Adrenal gland (tissue), 12 donors: ENCODE measurements around the gene EIF4A3. TPM values are rescaled to one million over a fixed set of nuclear protein-coding genes. Genes with fewer than 3 reads are reported as not detected.

ENCODE experiments used
- DNase-seq, 7 donors: peaks; one replicate each; pipeline ENCODE4 v3.0.0-alpha.2; 2019 to 2020
- H3K27ac ChIP-seq, 5 donors: fragments of 200-600 bp; sonication (generic) in 4 of 5; 1 replicate in 3 of 5; 2 replicates in 2 of 5; pipeline versions ENCODE4 v1.5.1 to v1.8.0; 2016 to 2020; ENCODE audit warnings: mild to moderate bottlenecking in 1 of 5
- H3K27me3 ChIP-seq: fragments of 200-600 bp; 2 replicates; pipeline ENCODE4 v1.8.0; 2021
- H3K36me3 ChIP-seq, 2 donors: fragments of 200-600 bp; replicated peaks in 1 of 2; 1 replicate in 1 of 2; 2 replicates in 1 of 2; pipeline versions ENCODE4 v1.5.1 to v1.8.0; 2018 to 2022
- H3K4me1 ChIP-seq, 2 donors: fragments of 200-600 bp; replicated peaks in 1 of 2; 1 replicate in 1 of 2; 2 replicates in 1 of 2; pipeline versions ENCODE4 v1.5.1 to v1.8.0; 2018 to 2021
- H3K4me3 ChIP-seq, 4 donors: fragments of 200-600 bp; sonication (generic) in 3 of 4; one replicate each; pipeline ENCODE4 v1.5.1; 2016 to 2018
- H3K9me3 ChIP-seq, 3 donors: fragments of 200-600 bp; sonication (generic) in 1 of 3; replicated peaks in 1 of 3; 1 replicate in 2 of 3; 2 replicates in 1 of 3; pipeline versions ENCODE4 v1.5.1 to v1.8.0; 2016 to 2021
- CTCF ChIP-seq, 6 experiments: fragments of 450-650 bp in 4 of 6; fragments of 200-600 bp in 2 of 6; sonication (generic) in 1 of 6; IDR thresholded peaks; 1 replicate in 5 of 6; 2 replicates in 1 of 6; pipeline versions ENCODE4 v1.5.1 to v1.8.0; 2016 to 2021; ENCODE audit warnings: antibody characterized with exemption in 6 of 6, mild to moderate bottlenecking in 2 of 6, moderate library complexity in 1 of 6
- POLR2A ChIP-seq, 2 donors: fragments of 450-650 bp; IDR thresholded peaks; one replicate each; pipeline ENCODE4 v1.6.1; 2017; ENCODE audit warnings: antibody characterized with exemption in 2 of 2, mild to moderate bottlenecking in 2 of 2, moderate library complexity in 1 of 2
- WGBS, 4 donors: extraction: QIAGEN DNeasy Blood & Tissue Kit in 2 of 4; methylation state at CpG; one replicate each; pipeline versions ENCODE4 v1.1.5 to v1.1.7; 2013 to 2017; 5-methylcytosine and 5-hydroxymethylcytosine counted together
- intact Hi-C, 2 donors: fragments of 100-400 bp; cut with DNase I; formaldehyde crosslinking; loops; one replicate each; pipeline versions ENCODE4 v1.14.1 to v1.15.0; 2022 to 2023
- polyA plus RNA-seq, 3 donors: library from polyadenylated mRNA; stranded (reverse); fragments of 200-250 nt in 2 of 3; fragments of 350-450 nt in 1 of 3; fragmentation: Illumina TruSeq in 1 of 3; extraction: RNeasy Lipid Tissue Mini Kit (QIAGEN cat#74804) in 1 of 3; gene quantifications; one replicate each; pipeline ENCODE4 v1.2.3, GENCODE V29; 2013 to 2014
- total RNA-seq, 9 donors: library from RNA; depleted of rRNA in 4 of 9; stranded (reverse); fragments of >200 nt in 4 of 9; fragments of 120-200 nt in 1 of 9; fragmentation: NEBNext Ultra II Directional in 1 of 9; extraction: Animal tissue kit (Norgen Biotek cat#: 25700) in 1 of 9; gene quantifications; one replicate each; pipeline versions ENCODE4 v1.1.0 to v1.2.4, GENCODE V29; 2013 to 2023
- donor health status: healthy with polysubstance abuse.
- donor health status: Bipolar disorder and iron deficiency.
- donor health status: DM: yes; HTN: yes; CAD: no.
- donor health status: DM: no; HTN: no; CAD: no.
- donor health status: DM: no; HTN: no; CAD: no.
- donor health status: DM: yes; HTN: yes; CAD: no.

The EIF4A3 gene
- total and polyA plus RNA-seq, 12 donors: 31.0 to 161 (median 81.0) TPM

GRCh38 chr17:80153004-80153403 is 6.1 kb upstream of the EIF4A3 start:
- intact Hi-C loops: loop anchor here in 1 of 2 donors (5.0 kb wide), 1 partner anchor 64 kb away; no protein-coding TSS in a partner anchor

GRCh38 chr17:80152081-80152702 is 5.3 kb upstream of the EIF4A3 start:
- no peak for DNase-seq
- Histone ChIP-seq H3K4me1 (peaks cover 5 to 7% of the 10 kb centered on the region in 2 donors), H3K27me3 (no peaks in the 10 kb centered on the region), H3K4me3 (no peak overlapping the region), H3K36me3 (no peaks in the 10 kb centered on the region), H3K27ac (no peak overlapping the region), H3K9me3 (no peaks in the 10 kb centered on the region)
- WGBS, 4 donors: 76 to 82% (median 78%) methylated on average over 11 of the region's 11 CpGs
- intact Hi-C loops: loop anchor here in 1 of 2 donors (5.0 kb wide), 1 partner anchor 65 kb away; no protein-coding TSS in a partner anchor
- no peak for TF ChIP-seq CTCF (IDR thresholded peaks at IDR 0.05)
- no peak for TF ChIP-seq POLR2A (IDR thresholded peaks at IDR 0.05)

More at GRCh38 chr17:80153004-80153403, 6.1 kb upstream of the EIF4A3 start:
- Histone ChIP-seq H3K4me1 (peaks cover 3 to 5% of the 10 kb centered on the region in 2 donors), H3K27ac (no peak overlapping the region), H3K4me3 (no peak overlapping the region), H3K9me3 (no peaks in the 10 kb centered on the region), H3K36me3 (no peaks in the 10 kb centered on the region), H3K27me3 (no peaks in the 10 kb centered on the region)
- WGBS, 4 donors: 76 to 93% (median 88%) methylated on average over 3 of the region's 3 CpGs
- no peak for DNase-seq
- TF ChIP-seq POLR2A (IDR thresholded peaks at IDR 0.05) (no peak), CTCF (IDR thresholded peaks at IDR 0.05) (no peak)

GRCh38 chr17:80151333-80151732 is 4.4 kb upstream of the EIF4A3 start:
- H3K4me3 ChIP-seq: no peak overlapping the region
- 60 to 73% (median 70%) methylated on average over 5 of the region's 5 CpGs for WGBS, 4 donors
- no peak for DNase-seq
- no peaks in the 10 kb centered on the region for H3K9me3 ChIP-seq
- TF ChIP-seq POLR2A (IDR thresholded peaks at IDR 0.05) (no peak), CTCF (IDR thresholded peaks at IDR 0.05) (no peak)
- H3K36me3 ChIP-seq: no peaks in the 10 kb centered on the region
- H3K27me3 ChIP-seq: no peaks in the 10 kb centered on the region
- peaks cover 5 to 7% of the 10 kb centered on the region in 2 donors for H3K4me1 ChIP-seq
- H3K27ac ChIP-seq: no peak overlapping the region
- intact Hi-C loops: loop anchor here in 1 of 2 donors (5.0 kb wide), 1 partner anchor 66 kb away; no protein-coding TSS in a partner anchor

GRCh38 chr17:80146121-80147034 is 550 bp downstream of the EIF4A3 start:
- Histone ChIP-seq H3K4me1 (peaks cover 20 to 33% of the 10 kb centered on the region in 2 donors), H3K27ac (peak overlapping the region; percentile 76 to 95 (median 84)), H3K9me3 (no peaks in the 10 kb centered on the region), H3K27me3 (no peaks in the 10 kb centered on the region), H3K4me3 (peak overlapping the region in 3 of 4 donors; percentile 83 to 91 (median 86)), H3K36me3 (peaks cover 0 to 27% of the 10 kb centered on the region in 2 donors)
- DNase-seq: peak in 1 of 7 donors; percentile 41
- intact Hi-C loops: loop anchor here (5.0 to 10.0 kb wide), 2 partner anchors 76 to 238 kb away; partner anchors contain the start of genes SGSH (in 1 of the 2) and SLC26A11 (in 1 of the 2)
- TF ChIP-seq CTCF (IDR thresholded peaks at IDR 0.05) (peak in 2 of 6 experiments; percentile 1 to 5), POLR2A (IDR thresholded peaks at IDR 0.05) (no peak)
- WGBS, 4 donors: 0 to 1% (median 0%) methylated on average over 11 to 69 of the region's 69 CpGs
